ENCODE measurements around the gene KIF5C. TPM values are rescaled to one million over a fixed set of nuclear protein-coding genes. Genes with fewer than 3 reads are reported as not detected.

The KIF5C gene
- total and polyA plus RNA-seq, 2 of the 13 experiments (the other 11 are each of a cell fraction or from before 2014, with no cell fraction given), result 0.15 to 0.20 TPM

DNA sequence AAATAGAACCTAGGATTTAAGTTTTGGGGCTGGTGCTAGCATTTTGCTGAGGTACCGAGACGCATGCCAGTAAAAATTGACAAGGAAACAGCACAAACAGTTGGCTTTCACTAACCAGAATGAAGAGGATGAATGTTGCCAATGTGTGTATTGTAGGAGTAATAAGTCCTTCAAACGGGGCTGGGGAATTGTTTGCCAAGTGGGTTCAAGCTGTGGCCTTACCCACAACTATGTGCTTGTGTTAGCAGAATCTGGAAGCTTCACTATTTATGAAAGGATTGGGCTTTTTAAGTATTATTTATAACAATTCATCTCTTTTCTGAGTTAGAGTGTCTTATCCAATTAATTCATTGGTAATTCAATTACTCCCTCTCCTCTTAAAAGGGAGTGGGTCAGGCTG, 15.0 kb upstream of the KIF5C start:
- POLR2A ChIA-PET, result no interaction called here

More for the DNA sequence above, 15.0 kb upstream of the KIF5C start:
- DNase-seq (ENCODE audit: low spot score), result no peak
- H3K9ac ChIP-seq (ENCODE audit: insufficient read depth, low read depth, low read length), result no peak overlapping the region
- ATAC-seq, result no peak
- no peak overlapping the region for H3K27ac ChIP-seq (ENCODE audit: extremely low read length, insufficient read depth, low read length)
- in situ Hi-C loops (cut with HindIII; ENCODE audit: extremely low pct_ligation_motif_present, low pct_unique_long_range_greater_than_20kb) (no loop called here), intact Hi-C loops (cut with micrococcal nuclease; ENCODE audit: unreplicated experiment) (no loop called here)
- peaks cover 0 to 11% of the 10 kb centered on the region in 2 experiments; a peak in 3 of 5 replicates for H3K27me3 ChIP-seq (ENCODE audit: control insufficient read depth in 1 of 2, insufficient read depth in 2 of 2, low read length in 2 of 2)
- no peak for FAIRE-seq
- 0 out of 2 replicates have a peak, but pooled peaks cover 10% of the 10 kb centered on the region for H3K4me1 ChIP-seq (ENCODE audit: insufficient read depth, low read length)
- no peaks in the 10 kb centered on the region for H3K36me3 ChIP-seq (replicated peaks in 1 of 2; ENCODE audit: control insufficient read depth in 1 of 2, insufficient read depth in 2 of 2, low read length in 2 of 2)
- H3K4me2 ChIP-seq (ENCODE audit: low read depth, low read length), result no peak overlapping the region
- H2AFZ ChIP-seq (ENCODE audit: low read length), result no peak overlapping the region
- no peaks in the 10 kb centered on the region for H3K9me3 ChIP-seq (ENCODE audit: low read length)
- H3K79me2 ChIP-seq (ENCODE audit: insufficient read depth, low read length), result no peaks in the 10 kb centered on the region
- TF ChIP-seq, protein P1, sequence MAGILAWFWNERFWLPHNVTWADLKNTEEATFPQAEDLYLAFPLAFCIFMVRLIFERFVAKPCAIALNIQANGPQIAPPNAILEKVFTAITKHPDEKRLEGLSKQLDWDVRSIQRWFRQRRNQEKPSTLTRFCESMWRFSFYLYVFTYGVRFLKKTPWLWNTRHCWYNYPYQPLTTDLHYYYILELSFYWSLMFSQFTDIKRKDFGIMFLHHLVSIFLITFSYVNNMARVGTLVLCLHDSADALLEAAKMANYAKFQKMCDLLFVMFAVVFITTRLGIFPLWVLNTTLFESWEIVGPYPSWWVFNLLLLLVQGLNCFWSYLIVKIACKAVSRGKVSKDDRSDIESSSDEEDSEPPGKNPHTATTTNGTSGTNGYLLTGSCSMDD (CRISPR knock-in tag; IDR thresholded peaks at IDR 0.05), result no peak
- no peak for TF ChIP-seq ZNF75D (CRISPR knock-in tag; IDR thresholded peaks at IDR 0.05; ENCODE audit: borderline replicate concordance)
- TF ChIP-seq, protein P2, sequence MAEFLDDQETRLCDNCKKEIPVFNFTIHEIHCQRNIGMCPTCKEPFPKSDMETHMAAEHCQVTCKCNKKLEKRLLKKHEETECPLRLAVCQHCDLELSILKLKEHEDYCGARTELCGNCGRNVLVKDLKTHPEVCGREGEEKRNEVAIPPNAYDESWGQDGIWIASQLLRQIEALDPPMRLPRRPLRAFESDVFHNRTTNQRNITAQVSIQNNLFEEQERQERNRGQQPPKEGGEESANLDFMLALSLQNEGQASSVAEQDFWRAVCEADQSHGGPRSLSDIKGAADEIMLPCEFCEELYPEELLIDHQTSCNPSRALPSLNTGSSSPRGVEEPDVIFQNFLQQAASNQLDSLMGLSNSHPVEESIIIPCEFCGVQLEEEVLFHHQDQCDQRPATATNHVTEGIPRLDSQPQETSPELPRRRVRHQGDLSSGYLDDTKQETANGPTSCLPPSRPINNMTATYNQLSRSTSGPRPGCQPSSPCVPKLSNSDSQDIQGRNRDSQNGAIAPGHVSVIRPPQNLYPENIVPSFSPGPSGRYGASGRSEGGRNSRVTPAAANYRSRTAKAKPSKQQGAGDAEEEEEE (CRISPR knock-in tag; IDR thresholded peaks at IDR 0.05; ENCODE audit: borderline replicate concordance), result no peak
- TF ChIP-seq DR1 (CRISPR knock-in tag; IDR thresholded peaks at IDR 0.05), result no peak
- no peak for TF ChIP-seq ZNF577 (CRISPR knock-in tag; IDR thresholded peaks at IDR 0.05; ENCODE audit: borderline replicate concordance, low read depth)
- TF ChIP-seq, protein P3, sequence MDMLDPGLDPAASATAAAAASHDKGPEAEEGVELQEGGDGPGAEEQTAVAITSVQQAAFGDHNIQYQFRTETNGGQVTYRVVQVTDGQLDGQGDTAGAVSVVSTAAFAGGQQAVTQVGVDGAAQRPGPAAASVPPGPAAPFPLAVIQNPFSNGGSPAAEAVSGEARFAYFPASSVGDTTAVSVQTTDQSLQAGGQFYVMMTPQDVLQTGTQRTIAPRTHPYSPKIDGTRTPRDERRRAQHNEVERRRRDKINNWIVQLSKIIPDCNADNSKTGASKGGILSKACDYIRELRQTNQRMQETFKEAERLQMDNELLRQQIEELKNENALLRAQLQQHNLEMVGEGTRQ (IDR thresholded peaks at IDR 0.05; ENCODE audit: low read depth, low read length), result no peak
- TF ChIP-seq, protein P3 (CRISPR knock-in tag; IDR thresholded peaks at IDR 0.05; ENCODE audit: borderline replicate concordance), result no peak
- TF ChIP-seq FOXJ3 (CRISPR knock-in tag; IDR thresholded peaks at IDR 0.05; ENCODE audit: borderline replicate concordance), result no peak
- TF ChIP-seq NRL (CRISPR knock-in tag; IDR thresholded peaks at IDR 0.05; ENCODE audit: borderline replicate concordance), result no peak
- TF ChIP-seq SRSF1 (optimal IDR thresholded peaks at IDR 0.05; ENCODE audit: low read depth, low read length), result no peak
- no peak for TF ChIP-seq KLF9 (CRISPR knock-in tag; IDR thresholded peaks at IDR 0.05; ENCODE audit: low read depth)
- WGBS (ENCODE audit: low lambda C conversion rate), result 1% methylated on average over 3 of the region's 3 CpGs
- CTCF ChIA-PET (ENCODE audit: low intra/inter-chr PET ratio, low total read pairs), result no interaction called here
- H4K20me1 ChIP-seq (ENCODE audit: insufficient read depth, low read length), result no peaks in the 10 kb centered on the region
- no peak overlapping the region for H3K4me3 ChIP-seq (replicated peaks in 1 of 3; ENCODE audit: insufficient read depth in 1 of 3, low read depth in 2 of 3, low read length in 3 of 3)
- BruUV-seq (replicated peaks), result no TSS peak
